ENCODE measurements around the gene CDK16. TPM values are rescaled to one million over a fixed set of nuclear protein-coding genes. Genes with fewer than 3 reads are reported as not detected.

The CDK16 gene
- total RNA-seq, 4 donors from 2014 or later = 105 to 181 (median 151) TPM

- H3K4me3 ChIP-seq = no peak overlapping the region
- H3K27me3 ChIP-seq = no peaks in the 10 kb centered on the region
- H3K36me3 ChIP-seq = no peaks in the 10 kb centered on the region
- intact Hi-C loops (cut with DNase I; ENCODE audit: low total_unique reads) (no loop called here), in situ Hi-C loops (cut with MboI; ENCODE audit: low pct_ligation_motif_present in 1 of 4, low pct_unique_long_range_greater_than_20kb in 1 of 4, low sequenced_read_pairs in 3 of 4) (no loop called here)
- 89% methylated on average over 28 of the region's 34 CpGs; no CpG with 5 or more reads in 1 of the 2 donors for WGBS, 2 donors (ENCODE audit: low coverage in 1 of 2)
- H3K9me3 ChIP-seq = no peaks in the 10 kb centered on the region
- H3K4me1 ChIP-seq = no peaks in the 10 kb centered on the region
- H3K27ac ChIP-seq = no peak overlapping the region
- no peak for TF ChIP-seq EP300 (IDR thresholded peaks at IDR 0.05; ENCODE audit: low read depth)
- TF ChIP-seq POLR2AphosphoS5 (IDR thresholded peaks at IDR 0.05) = no peak
- TF ChIP-seq POLR2A (IDR thresholded peaks at IDR 0.05) = no peak
- TF ChIP-seq CTCF (IDR thresholded peaks at IDR 0.05) = no peak
- no peak for DNase-seq
Measured at GRCh38 chrX:47170861-47171692, 47.4 kb upstream of the CDK16 start.

GRCh38 chrX:47171996-47172395 is 46.5 kb upstream of the CDK16 start:
- Histone ChIP-seq H3K27me3 (no peaks in the 10 kb centered on the region), H3K4me3 (no peak overlapping the region), H3K9me3 (no peaks in the 10 kb centered on the region), H3K36me3 (no peaks in the 10 kb centered on the region), H3K27ac (no peak overlapping the region), H3K4me1 (no peaks in the 10 kb centered on the region)
- intact Hi-C loops (cut with DNase I; ENCODE audit: low total_unique reads) = no loop called here
- 79% methylated on average over 2 of the region's 2 CpGs; no CpG with 5 or more reads in 1 of the 2 donors for WGBS, 2 donors (ENCODE audit: low coverage in 1 of 2)
- no peak for DNase-seq
- in situ Hi-C loops (cut with MboI; ENCODE audit: low pct_ligation_motif_present in 1 of 4, low pct_unique_long_range_greater_than_20kb in 1 of 4, low sequenced_read_pairs in 3 of 4) = no loop called here
- TF ChIP-seq EP300 (IDR thresholded peaks at IDR 0.05; ENCODE audit: low read depth) (no peak), POLR2A (IDR thresholded peaks at IDR 0.05) (no peak), CTCF (IDR thresholded peaks at IDR 0.05) (no peak), POLR2AphosphoS5 (IDR thresholded peaks at IDR 0.05) (no peak)

- Histone ChIP-seq H3K9me3 (no peaks in the 10 kb centered on the region), H3K27ac (no peak overlapping the region), H3K27me3 (no peaks in the 10 kb centered on the region), H3K4me1 (no peaks in the 10 kb centered on the region), H3K4me3 (no peak overlapping the region), H3K36me3 (no peaks in the 10 kb centered on the region)
- in situ Hi-C loops (cut with MboI; ENCODE audit: low pct_ligation_motif_present in 1 of 4, low pct_unique_long_range_greater_than_20kb in 1 of 4, low sequenced_read_pairs in 3 of 4) = no loop called here
- TF ChIP-seq CTCF (IDR thresholded peaks at IDR 0.05) (no peak), EP300 (IDR thresholded peaks at IDR 0.05; ENCODE audit: low read depth) (no peak), POLR2A (IDR thresholded peaks at IDR 0.05) (no peak), POLR2AphosphoS5 (IDR thresholded peaks at IDR 0.05) (no peak)
- intact Hi-C loops (cut with DNase I; ENCODE audit: low total_unique reads) = no loop called here
- WGBS, 2 donors (ENCODE audit: low coverage in 1 of 2) = 83% methylated on average over 7 of the region's 7 CpGs; no CpG with 5 or more reads in 1 of the 2 donors
- DNase-seq = no peak
Measured at GRCh38 chrX:47172549-47172948, 45.9 kb upstream of the CDK16 start.

- Histone ChIP-seq H3K36me3 (no peaks in the 10 kb centered on the region), H3K27me3 (no peaks in the 10 kb centered on the region), H3K4me1 (no peaks in the 10 kb centered on the region), H3K27ac (no peak overlapping the region), H3K4me3 (no peak overlapping the region), H3K9me3 (no peaks in the 10 kb centered on the region)
- TF ChIP-seq POLR2AphosphoS5 (IDR thresholded peaks at IDR 0.05) = no peak
- intact Hi-C loops (cut with DNase I; ENCODE audit: low total_unique reads) (no loop called here), in situ Hi-C loops (cut with MboI; ENCODE audit: low pct_ligation_motif_present in 1 of 4, low pct_unique_long_range_greater_than_20kb in 1 of 4, low sequenced_read_pairs in 3 of 4) (no loop called here)
- no peak for DNase-seq
- WGBS, 2 donors (ENCODE audit: low coverage in 1 of 2) = 81% methylated on average over 18 of the region's 18 CpGs; no CpG with 5 or more reads in 1 of the 2 donors
Measured at GRCh38 chrX:47172971-47173792, 45.3 kb upstream of the CDK16 start.

All from transverse colon (tissue), 4 donors.